ENCODE measurements around the gene MSRB3.
"Not testable (repeated sequence)": the region's sequence is repeated elsewhere in the genome, so short reads cannot be mapped to it uniquely, and the experiment has no call there.

Gene MSRB3

GRCh38 chr12:65458718-65459117 is 180.2 kb downstream of the MSRB3 start:
- DNase-seq (ENCODE audit: low read depth): no peak

- DNase-seq (ENCODE audit: low read depth): no peak
Observed at GRCh38 chr12:65459545-65459944, 181.1 kb downstream of the MSRB3 start.

- DNase-seq (ENCODE audit: low read depth): no peak
Observed at GRCh38 chr12:65460063-65460462, 181.6 kb downstream of the MSRB3 start.

- DNase-seq (ENCODE audit: low read depth): no peak
Observed at GRCh38 chr12:65461017-65461416, 182.5 kb downstream of the MSRB3 start.

GRCh38 chr12:65462484-65462883 is 184.0 kb downstream of the MSRB3 start:
- DNase-seq (ENCODE audit: low read depth): no peak

GRCh38 chr12:65463082-65463481 is 184.6 kb downstream of the MSRB3 start:
- DNase-seq (ENCODE audit: low read depth): no peak

- DNase-seq (ENCODE audit: low read depth): no peak
Observed at GRCh38 chr12:65463611-65464010, 185.1 kb downstream of the MSRB3 start.

GRCh38 chr12:65464930-65465329 is 186.4 kb downstream of the MSRB3 start:
- no peak for DNase-seq (ENCODE audit: low read depth)

- DNase-seq (ENCODE audit: low read depth): no peak
Observed at GRCh38 chr12:65465766-65466547, 187.5 kb downstream of the MSRB3 start.

GRCh38 chr12:65466911-65467310 is 188.4 kb downstream of the MSRB3 start:
- no peak for DNase-seq (ENCODE audit: low read depth)

- no peak for DNase-seq (ENCODE audit: low read depth)
Observed at GRCh38 chr12:65470256-65470655, 191.8 kb downstream of the MSRB3 start.

GRCh38 chr12:65472079-65472478 is 193.6 kb downstream of the MSRB3 start:
- DNase-seq (ENCODE audit: low read depth): no peak

GRCh38 chr12:65474831-65475230 is 196.3 kb downstream of the MSRB3 start:
- no peak for DNase-seq (ENCODE audit: low read depth)

GRCh38 chr12:65477721-65478120 is 199.2 kb downstream of the MSRB3 start:
- DNase-seq (ENCODE audit: low read depth): no peak

GRCh38 chr12:65483891-65484516 is 205.5 kb downstream of the MSRB3 start:
- not testable (repeated sequence) for DNase-seq (ENCODE audit: low read depth)

GRCh38 chr12:65488197-65488596 is 209.7 kb downstream of the MSRB3 start:
- no peak for DNase-seq (ENCODE audit: low read depth)

GRCh38 chr12:65490250-65490649 is 211.8 kb downstream of the MSRB3 start:
- no peak for DNase-seq (ENCODE audit: low read depth)

- no peak for DNase-seq (ENCODE audit: low read depth)
Observed at GRCh38 chr12:65492998-65493912, 214.8 kb downstream of the MSRB3 start.

GRCh38 chr12:65493913-65494245 is 215.4 kb downstream of the MSRB3 start:
- DNase-seq (ENCODE audit: low read depth): no peak

- DNase-seq (ENCODE audit: low read depth): no peak
Observed at GRCh38 chr12:65494537-65494936, 216.1 kb downstream of the MSRB3 start.

GRCh38 chr12:65495233-65495632 is 216.8 kb downstream of the MSRB3 start:
- DNase-seq (ENCODE audit: low read depth): no peak

GRCh38 chr12:65496617-65497016 is 218.1 kb downstream of the MSRB3 start:
- DNase-seq (ENCODE audit: low read depth): no peak

- no peak for DNase-seq (ENCODE audit: low read depth)
Observed at GRCh38 chr12:65497660-65498059, 219.2 kb downstream of the MSRB3 start.
